ENCODE measurements around the gene CALB2.

DNA sequence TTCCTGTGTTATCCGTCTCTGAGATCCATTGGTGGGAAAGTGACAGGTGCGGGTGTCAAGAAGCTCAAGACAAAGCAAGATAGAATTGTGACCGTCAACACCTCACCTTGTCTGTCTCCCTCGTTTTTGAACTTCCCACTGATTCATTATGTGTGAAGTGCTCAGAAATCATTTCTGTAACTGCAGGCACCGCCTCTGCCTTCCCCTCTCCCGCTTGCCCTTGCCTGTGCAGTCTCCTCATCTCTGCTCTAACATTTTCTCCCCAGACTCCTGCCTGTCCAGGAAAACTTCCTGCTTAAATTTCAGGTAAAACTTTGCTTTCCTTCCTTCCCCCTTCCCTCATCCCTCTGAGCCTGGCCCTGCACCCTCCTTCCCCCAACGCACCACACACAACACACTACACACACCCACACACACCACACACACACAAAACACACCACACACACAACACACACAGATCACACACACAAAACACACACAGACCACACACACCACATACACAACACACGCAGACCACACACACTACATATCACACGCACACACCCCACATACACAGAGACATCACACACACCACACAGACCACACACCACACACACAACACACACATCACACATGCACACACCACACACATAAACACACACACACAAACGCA lies 25.7 kb downstream of the CALB2 start:
- TF ChIP-seq, protein P1, sequence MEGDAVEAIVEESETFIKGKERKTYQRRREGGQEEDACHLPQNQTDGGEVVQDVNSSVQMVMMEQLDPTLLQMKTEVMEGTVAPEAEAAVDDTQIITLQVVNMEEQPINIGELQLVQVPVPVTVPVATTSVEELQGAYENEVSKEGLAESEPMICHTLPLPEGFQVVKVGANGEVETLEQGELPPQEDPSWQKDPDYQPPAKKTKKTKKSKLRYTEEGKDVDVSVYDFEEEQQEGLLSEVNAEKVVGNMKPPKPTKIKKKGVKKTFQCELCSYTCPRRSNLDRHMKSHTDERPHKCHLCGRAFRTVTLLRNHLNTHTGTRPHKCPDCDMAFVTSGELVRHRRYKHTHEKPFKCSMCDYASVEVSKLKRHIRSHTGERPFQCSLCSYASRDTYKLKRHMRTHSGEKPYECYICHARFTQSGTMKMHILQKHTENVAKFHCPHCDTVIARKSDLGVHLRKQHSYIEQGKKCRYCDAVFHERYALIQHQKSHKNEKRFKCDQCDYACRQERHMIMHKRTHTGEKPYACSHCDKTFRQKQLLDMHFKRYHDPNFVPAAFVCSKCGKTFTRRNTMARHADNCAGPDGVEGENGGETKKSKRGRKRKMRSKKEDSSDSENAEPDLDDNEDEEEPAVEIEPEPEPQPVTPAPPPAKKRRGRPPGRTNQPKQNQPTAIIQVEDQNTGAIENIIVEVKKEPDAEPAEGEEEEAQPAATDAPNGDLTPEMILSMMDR (IDR thresholded peaks at IDR 0.05) = no peak
- TF ChIP-seq EZH2 (IDR thresholded peaks at IDR 0.05; ENCODE audit: borderline replicate concordance, insufficient read depth, low read depth, low read length, poor library complexity, severe bottlenecking) = no peak
